Measurements from ENCODE around the gene GHR. TPM values are rescaled to one million over a fixed set of nuclear protein-coding genes. Genes with fewer than 3 reads are reported as not detected.

The GHR gene
- total and polyA plus RNA-seq, 2 of the 8 experiments (the other 6 are each of a cell fraction or from before 2014, with no cell fraction given): 0.15 to 0.19 TPM

DNA sequence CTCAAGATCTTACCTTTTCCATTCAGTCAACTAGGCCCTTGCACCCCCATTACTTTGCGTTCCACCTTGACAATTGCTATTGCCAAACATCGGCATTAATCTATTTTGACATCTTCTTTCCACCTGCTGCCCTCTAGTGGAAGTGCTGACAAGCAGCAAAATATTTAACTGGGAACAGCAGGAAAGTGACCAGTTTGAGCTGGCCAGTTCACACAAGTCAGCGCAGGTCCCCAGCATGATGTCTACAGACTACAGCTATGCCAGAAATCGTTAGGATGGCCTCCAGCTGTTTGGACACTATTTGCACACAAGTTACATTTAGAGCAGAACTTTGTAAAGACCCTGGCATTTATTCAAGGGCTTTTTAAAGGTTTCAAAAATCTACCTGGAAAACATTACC is 160.1 kb downstream of the GHR start (continued):
- TF ChIP-seq BCL11A (IDR thresholded peaks at IDR 0.05; ENCODE audit: low read depth in 2 of 2, low read length in 2 of 2) (no peak), YY1 (IDR thresholded peaks at IDR 0.05; ENCODE audit: low read depth, low read length) (0 out of 2 replicates have a peak, but pooled peaks have one; percentile 15)

Measured in H1 (cell line).